NCI-H526 (cell line): ENCODE measurements around the gene ASIC1.
"Not testable (repeated sequence)": the region's sequence is repeated elsewhere in the genome, so short reads cannot be mapped to it uniquely, and the experiment has no call there.

Experiments
- DNase-seq, 2 experiments: peaks; one replicate each; lab custom pipeline; 2025; lab: John Stamatoyannopoulos, UW

The ASIC1 gene

GRCh38 chr12:50061171-50061570 lies 3.8 kb downstream of the ASIC1 start:
- no peak for DNase-seq

DNA sequence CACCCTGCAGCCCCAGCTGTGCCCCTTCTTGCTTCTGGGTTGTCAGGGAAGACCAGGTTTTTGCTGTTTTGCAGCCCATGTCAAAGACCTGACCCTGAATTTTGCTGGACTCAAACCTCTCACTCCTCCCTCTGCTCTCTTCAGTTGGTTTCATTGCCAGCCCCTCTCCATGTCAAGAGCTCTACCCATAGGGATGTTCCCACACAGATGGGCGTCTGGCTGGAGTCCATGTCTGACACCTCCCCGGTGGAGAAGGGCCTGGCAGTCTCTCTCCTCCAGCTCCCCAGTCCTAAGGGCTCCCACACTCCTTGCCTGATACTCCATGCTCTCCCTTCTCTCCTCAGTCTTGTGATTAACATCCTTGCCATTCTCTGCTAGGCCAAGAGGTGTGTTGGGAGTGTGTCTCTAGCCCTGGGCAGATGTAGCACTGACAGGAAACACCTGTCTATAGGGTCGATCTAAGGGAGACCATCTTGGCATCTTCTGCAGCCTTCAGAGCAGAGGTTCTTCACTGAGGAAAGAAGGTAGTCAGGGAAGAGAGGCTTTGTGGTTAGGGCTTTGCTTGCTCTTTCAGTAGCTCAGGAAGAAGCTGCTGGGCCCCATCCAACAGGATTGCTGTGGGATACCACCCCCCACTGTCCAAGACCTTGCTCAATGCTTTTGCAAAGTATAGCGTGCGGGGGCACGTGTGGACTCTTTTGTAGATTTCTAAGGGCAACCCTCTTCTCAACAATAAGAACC lies 4.7 kb downstream of the ASIC1 start:
- no peak for DNase-seq

- DNase-seq: no peak
These were observed 5.5 kb downstream of the ASIC1 start for GRCh38 chr12:50062728-50063460.

GRCh38 chr12:50065726-50066310 lies 8.4 kb downstream of the ASIC1 start:
- DNase-seq: no peak

DNA sequence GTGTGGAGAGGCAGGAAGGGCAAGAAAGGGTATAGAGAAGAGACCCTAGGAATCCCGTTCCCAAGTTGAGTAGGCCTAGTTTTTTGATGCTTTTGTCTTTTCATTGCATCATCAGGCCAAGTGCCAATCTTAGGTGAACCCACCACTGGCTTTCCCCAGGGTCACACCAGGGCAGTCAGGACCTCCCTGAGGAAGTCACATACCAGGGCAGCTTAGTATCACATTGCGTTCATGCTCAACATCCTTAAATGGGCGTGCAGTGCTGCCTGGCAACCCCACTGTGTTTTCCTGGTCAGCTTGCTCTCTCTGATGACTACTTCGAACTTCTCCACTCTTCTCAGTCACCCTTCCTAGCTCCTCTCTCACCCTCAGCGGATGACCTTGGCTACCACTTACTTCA lies 9.0 kb downstream of the ASIC1 start:
- DNase-seq: no peak

DNA sequence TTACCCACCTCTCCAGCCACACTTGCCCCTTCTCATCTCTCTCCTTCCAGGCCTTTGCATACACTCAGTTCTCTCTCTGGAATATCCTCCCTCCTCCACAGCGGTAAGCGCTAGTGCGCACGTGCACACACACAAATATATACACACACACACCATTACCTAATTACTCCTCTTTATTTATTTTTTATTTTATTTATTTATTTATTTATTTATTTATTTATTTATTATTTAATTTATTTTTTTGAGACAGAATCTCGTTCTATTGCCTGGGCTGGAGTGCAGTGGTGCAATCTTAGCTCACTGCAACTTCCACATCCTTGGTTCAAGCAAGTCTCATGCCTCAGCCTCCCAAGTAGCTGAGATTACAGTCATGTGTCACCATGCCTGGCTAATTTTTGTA lies 11.7 kb downstream of the ASIC1 start:
- no peak for DNase-seq

GRCh38 chr12:50069539-50069938 lies 12.1 kb downstream of the ASIC1 start:
- no peak for DNase-seq

- peak; percentile 71 to 80 for DNase-seq
These were observed 13.1 kb downstream of the ASIC1 start for GRCh38 chr12:50070314-50071060.

DNA sequence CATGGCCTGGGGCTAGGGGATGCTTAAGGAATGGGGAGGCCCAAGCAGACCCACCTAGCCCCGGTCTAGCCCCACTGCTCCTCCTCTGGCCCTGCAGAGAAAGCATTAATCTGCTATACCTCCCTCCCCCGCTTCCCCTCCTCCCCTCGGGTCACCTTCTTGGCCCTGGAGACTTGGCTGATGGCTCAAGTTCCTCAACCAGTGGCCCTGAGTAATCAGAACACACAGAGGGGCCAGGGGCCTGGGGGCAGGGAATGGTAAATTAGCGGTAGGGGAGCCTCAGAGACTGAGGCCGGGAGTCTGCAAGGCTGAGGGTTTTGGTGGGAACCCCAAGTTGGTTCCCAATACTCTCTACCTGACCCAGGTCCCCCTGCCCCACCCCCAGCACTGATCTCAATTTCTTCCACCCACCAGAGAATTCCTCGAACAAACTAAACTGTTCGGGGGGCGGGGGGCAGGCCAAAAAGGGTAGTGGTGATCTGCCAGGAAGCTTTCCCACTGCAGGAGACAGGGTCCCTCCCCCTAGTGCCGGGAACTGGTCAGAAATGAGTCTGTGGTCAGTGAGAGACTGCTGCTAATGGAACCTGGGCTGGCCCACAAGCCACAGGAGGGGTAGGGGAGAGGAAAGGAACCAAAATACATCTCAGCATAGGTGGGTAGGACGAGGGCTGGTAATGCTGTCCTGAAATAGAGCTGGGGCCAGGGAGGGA lies 15.0 kb downstream of the ASIC1 start:
- DNase-seq: no peak

DNA sequence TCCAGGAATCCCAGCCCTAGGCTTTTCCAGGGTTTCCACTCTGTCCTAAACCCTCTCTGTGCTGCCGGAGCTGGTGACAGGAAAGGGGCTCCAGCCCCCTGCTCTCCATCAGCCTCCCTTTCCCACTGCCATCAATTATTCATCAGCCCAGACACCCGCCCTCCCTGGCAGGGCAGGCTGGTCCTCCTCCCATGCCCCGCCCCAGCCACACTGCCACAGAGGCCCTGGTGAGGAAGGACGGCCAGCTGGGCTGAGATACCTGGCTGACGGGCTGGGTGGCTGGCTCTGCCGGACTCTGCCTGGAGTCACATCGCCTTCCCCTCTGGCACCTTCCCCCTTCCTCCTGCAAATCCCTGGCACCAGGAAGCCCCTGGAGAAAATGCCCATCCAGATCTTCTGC lies 15.8 kb downstream of the ASIC1 start:
- no peak for DNase-seq

- DNase-seq: no peak
These were observed 16.3 kb downstream of the ASIC1 start for GRCh38 chr12:50073712-50074111.

DNA sequence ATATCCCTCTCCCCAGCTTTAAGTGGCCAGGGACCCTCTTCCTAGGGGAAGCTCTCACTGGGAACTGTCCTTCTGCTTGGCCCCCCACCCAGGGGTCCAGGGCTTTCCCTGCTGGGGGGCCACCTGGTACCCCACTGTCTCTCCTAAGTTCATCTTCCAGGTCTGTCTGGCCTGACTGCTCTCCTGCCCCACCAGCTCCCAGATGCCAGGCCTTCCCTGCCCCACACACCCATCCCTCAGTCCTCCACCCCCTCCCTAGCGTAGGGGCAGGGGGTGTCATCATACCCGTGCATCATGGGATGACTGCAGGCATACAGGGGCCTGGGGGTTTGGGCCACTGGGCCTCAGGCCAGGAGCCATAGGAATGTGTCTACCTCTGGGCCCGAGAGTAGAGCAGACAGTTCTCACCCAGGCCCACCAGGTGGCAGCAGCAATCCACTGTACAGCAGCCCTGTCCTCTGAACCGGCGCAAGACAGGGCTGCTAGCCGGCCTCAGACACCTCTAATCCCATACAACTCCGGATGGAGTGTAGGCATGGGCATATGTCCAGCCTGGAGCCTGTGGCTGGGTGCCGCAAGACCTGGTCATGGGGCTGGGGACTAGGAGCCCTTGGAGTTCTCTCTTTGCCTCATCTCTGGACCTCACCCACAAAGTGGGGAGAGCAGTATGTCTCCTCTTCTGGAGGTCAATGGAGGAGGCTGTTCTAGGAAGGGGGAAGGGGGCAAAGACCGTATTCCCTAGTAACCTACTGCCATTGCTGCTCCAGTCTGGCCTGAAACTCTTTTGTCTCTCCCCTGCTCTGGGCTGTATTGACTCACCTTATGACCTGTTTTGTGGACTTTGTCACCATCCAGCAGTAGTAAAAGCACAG lies 17.8 kb downstream of the ASIC1 start:
- peak; percentile 35 to 85 for DNase-seq

DNA sequence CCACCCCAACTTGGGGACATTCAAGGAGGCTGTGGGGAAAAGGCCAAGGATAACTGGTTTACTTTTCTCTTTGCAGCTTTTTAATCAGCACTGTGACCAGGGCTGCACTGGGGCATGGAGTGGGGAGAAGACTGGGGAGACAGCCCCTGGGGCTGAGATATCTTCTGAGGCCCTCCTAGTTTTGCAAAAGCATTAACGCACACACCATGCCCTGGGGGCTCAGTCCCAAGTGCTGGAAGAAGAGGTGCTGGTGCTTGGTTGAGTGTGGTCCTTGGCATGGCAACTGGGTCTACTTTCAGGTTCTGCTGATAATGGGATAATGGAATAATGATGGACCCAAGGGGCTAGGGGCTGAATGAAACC lies 18.4 kb downstream of the ASIC1 start:
- no peak for DNase-seq

DNA sequence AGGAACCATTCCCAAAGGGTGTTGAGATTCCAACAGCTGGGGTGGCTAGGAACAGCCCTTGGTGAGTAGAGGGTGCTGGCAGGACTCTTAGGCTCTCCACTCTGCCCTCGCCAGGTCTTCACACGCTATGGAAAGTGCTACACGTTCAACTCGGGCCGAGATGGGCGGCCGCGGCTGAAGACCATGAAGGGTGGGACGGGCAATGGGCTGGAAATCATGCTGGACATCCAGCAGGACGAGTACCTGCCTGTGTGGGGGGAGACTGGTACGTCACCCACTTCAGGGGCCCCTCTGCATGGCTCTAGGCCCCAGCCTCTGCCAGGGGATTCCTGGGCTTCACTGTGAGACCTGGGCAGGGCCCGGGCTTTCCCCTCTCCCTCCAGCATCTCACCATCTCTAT lies 19.7 kb downstream of the ASIC1 start:
- no peak for DNase-seq

- no peak for DNase-seq
These were observed 20.9 kb downstream of the ASIC1 start for GRCh38 chr12:50078281-50078680.

DNA sequence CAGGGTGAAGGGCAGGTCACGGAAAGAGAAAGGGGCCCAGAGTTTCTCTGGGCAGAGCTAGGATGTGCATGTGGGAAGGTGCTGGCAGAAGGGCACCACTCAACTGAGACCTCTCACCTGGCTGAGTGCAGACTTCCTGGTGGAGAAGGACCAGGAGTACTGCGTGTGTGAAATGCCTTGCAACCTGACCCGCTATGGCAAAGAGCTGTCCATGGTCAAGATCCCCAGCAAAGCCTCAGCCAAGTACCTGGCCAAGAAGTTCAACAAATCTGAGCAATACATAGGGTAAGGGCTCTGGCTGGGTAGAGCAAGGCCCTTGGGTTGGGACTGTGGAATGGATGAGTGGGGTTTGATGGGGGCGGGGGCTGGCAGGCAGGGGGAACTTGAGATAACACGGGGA lies 22.4 kb downstream of the ASIC1 start:
- no peak for DNase-seq

- DNase-seq: no peak
These were observed 23.9 kb downstream of the ASIC1 start for GRCh38 chr12:50081096-50081808.

DNA sequence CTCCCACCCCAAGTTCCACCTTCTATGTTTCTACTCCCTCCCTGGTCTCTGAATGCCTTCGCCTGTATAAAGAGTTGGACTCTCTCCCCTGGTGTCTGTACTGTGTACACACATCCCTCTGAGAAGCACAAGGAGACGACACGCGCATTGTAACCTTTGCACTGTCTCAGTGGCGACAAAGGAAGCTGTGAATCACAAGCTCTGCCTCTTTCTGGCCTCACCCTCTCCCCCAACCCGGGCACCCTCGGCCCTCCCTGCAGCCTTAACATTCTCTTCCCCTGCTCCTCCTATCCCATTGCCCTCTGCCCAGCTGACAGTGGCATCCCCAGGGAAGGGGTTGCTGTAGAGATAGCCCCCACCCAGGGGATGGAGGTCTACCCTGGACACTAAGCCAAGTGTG lies 25.2 kb downstream of the ASIC1 start:
- DNase-seq: no peak

DNA sequence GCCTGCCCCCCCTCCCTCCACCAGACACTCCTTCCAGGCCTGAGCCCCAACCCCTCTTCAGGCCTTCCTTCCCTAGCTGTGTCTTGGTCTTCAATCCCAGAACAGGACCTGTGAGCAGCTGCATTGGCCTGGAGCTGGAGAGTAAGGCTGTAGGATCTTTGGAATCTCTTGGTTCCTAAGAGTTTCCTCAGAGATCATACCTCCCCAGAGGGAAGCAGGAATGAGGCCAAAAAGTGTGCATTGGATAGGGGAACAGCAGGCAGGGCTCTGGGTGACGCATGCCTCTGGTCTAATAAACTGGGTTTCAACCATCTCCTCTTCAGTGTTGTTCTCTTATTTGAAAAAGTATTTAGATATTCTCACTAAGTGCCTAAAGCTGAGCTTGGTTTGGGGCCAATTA lies 25.9 kb downstream of the ASIC1 start:
- DNase-seq: no peak

DNA sequence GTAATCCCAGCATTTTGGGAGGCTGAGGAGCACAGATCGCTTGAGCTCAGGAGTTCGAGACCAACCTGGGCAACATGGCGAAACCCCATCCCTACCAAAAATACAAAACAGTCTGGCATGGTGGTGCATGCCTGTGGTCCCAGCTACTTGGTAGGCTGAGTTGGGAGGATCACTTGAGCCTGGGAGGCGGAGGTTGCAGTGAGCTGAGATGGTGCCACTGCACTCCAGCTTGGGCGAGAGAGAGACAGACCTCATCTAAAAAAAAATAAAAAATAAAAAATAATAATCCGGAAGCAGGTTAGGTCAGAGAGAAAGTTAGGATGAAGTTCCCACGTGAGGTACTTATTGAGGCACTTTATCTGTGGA lies 27.0 kb downstream of the ASIC1 start:
- DNase-seq: not testable (repeated sequence)
